Measurements from ENCODE around the gene CYP2R1.

- TF ChIP-seq CTCF (IDR thresholded peaks at IDR 0.05; ENCODE audit: low read length) (no peak), EZH2 (IDR thresholded peaks at IDR 0.05; ENCODE audit: borderline replicate concordance, low read length) (no peak)
Measured at GRCh38 chr11:14875163-14875562, 16.9 kb downstream of the CYP2R1 start.
